Measurements from ENCODE around the gene BTD.

- TF ChIP-seq CTCF (conservative IDR thresholded peaks at IDR 0.05; ENCODE audit: low read depth in 2 of 2): no peak
- TF ChIP-seq EZH2 (IDR thresholded peaks at IDR 0.05; ENCODE audit: low read depth, unreplicated experiment): no peak
- no peak for TF ChIP-seq POLR2AphosphoS5 (IDR thresholded peaks at IDR 0.05; ENCODE audit: low read depth)
- no peak for TF ChIP-seq EZH2phosphoT487 (IDR thresholded peaks at IDR 0.05; ENCODE audit: unreplicated experiment)
Measured at GRCh38 chr3:15649858-15650257, 48.3 kb downstream of the BTD start.
